Body of pancreas (tissue), 4 donors: ENCODE data around the gene FXYD2. TPM values are rescaled to one million over a fixed set of nuclear protein-coding genes. Genes with fewer than 3 reads are reported as not detected.

ENCODE experiments used
- ATAC-seq: fragments of 150-250 bp; one replicate; pipeline ENCODE4 v1.9.1; 2016
- DNase-seq, 4 donors: peaks; one replicate each; pipeline ENCODE4 v3.0.0-alpha.2; 2019
- H3K27ac ChIP-seq, 4 donors: fragments of 200-600 bp; sonication (generic); 1 replicate in 3 of 4; 2 replicates in 1 of 4; pipeline versions ENCODE4 v1.5.1 to v1.6.1; 2016 to 2019; ENCODE audit warnings: mild to moderate bottlenecking in 1 of 4, mixed read lengths in 1 of 4, moderate library complexity in 1 of 4
- H3K27me3 ChIP-seq, 2 donors: fragments of 200-600 bp; sonication (generic); one replicate each; pipeline ENCODE4 v1.6.0; 2016; ENCODE audit warnings: mild to moderate bottlenecking in 1 of 2
- H3K36me3 ChIP-seq, 2 donors: fragments of 200-600 bp; sonication (generic); replicated peaks in 1 of 2; 2 replicates each; pipeline ENCODE4 v1.5.1; 2016; ENCODE audit warnings: low read depth in 2 of 2; ENCODE audit not compliant: insufficient read depth in 1 of 2
- H3K4me1 ChIP-seq: fragments of 200-600 bp; sonication (generic); one replicate; pipeline ENCODE4 v1.6.0; 2016
- H3K4me3 ChIP-seq, 2 donors: fragments of 200-600 bp; sonication (generic); 1 replicate in 1 of 2; 2 replicates in 1 of 2; pipeline ENCODE4 v1.5.1; 2016 to 2019
- H3K9me3 ChIP-seq, 3 donors: fragments of 200-600 bp; sonication (generic); 1 replicate in 2 of 3; 2 replicates in 1 of 3; pipeline ENCODE4 v1.5.1; 2016
- CTCF ChIP-seq, 7 experiments: fragments of 450-650 bp in 4 of 7; fragments of 200-600 bp in 3 of 7; sonication (generic) in 3 of 7; IDR thresholded peaks; one replicate each; pipeline ENCODE4 v1.5.1; 2016 to 2019; ENCODE audit warnings: antibody characterized with exemption in 7 of 7
- POLR2A ChIP-seq, 3 donors: fragments of 450-650 bp; IDR thresholded peaks; one replicate each; pipeline ENCODE4 v1.6.1; 2016; ENCODE audit warnings: antibody characterized with exemption in 3 of 3, mild to moderate bottlenecking in 2 of 3
- WGBS, 2 donors: methylation state at CpG; one replicate each; pipeline ENCODE4 v1.1.5; 2017; 5-methylcytosine and 5-hydroxymethylcytosine counted together
- intact Hi-C: fragments of 100-400 bp; cut with DNase I; formaldehyde crosslinking; loops from one replicate; pipeline ENCODE4 v1.15.1; 2023
- total RNA-seq, 2 donors: library from RNA; depleted of rRNA; stranded (reverse); fragments of >200 nt; gene quantifications; one replicate each; pipeline ENCODE4 v1.1.0, GENCODE V29; 2016

FXYD2 gene
- total RNA-seq, 2 donors from 2014 or later: 290 to 396 TPM

DNA sequence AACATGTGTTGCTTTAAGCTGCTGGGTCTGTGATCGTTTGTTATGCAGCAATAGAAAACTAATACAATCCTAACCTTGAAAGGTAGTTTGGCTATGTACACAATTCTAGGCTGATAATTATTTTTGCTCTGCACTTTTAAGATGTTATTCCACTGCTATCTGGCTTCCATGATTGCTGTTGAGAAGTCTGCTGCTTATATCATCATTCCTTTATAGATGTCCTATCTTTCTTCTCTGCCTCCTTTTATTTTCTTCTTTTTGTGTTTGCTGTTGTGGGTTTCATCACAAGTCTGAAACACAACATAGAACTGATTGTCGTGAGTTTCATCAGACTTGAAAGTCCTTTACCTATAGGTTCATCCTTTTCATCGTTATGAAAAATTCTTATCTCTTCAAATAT lies 27.8 kb upstream of the FXYD2 start:
- Histone ChIP-seq H3K27me3 (no peaks in the 10 kb centered on the region), H3K9me3 (no peaks in the 10 kb centered on the region), H3K36me3 (no peaks in the 10 kb centered on the region), H3K27ac (no peak overlapping the region), H3K4me1 (no peaks in the 10 kb centered on the region), H3K4me3 (no peak overlapping the region)
- ATAC-seq (no peak), DNase-seq (no peak)
- TF ChIP-seq POLR2A (IDR thresholded peaks at IDR 0.05) (no peak), CTCF (IDR thresholded peaks at IDR 0.05) (no peak)
- intact Hi-C loops: no loop called here
- WGBS, 2 donors: 60 to 61% methylated on average over 3 of the region's 3 CpGs

DNA sequence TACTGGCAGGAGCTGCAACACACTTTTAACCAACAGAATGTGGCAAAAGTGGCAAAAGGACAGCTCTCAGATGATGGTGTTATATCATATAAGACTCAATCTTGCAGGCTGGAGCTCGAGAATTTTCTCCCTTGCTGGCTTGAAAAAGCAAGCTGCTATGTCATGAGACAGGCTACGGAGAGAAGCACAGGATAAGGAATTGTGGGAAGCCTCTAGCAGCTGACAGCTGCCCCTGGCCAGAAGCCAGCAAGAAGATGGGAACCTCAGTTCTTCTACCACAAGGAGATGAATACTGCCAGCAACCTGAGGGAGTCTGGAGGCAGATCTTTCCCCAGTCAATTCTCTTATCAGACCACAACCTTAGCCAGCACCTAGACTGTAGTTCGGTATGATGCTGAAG lies 27.3 kb upstream of the FXYD2 start:
- DNase-seq: no peak
- WGBS, 2 donors: 40 to 41% methylated on average over 3 of the region's 3 CpGs

DNA sequence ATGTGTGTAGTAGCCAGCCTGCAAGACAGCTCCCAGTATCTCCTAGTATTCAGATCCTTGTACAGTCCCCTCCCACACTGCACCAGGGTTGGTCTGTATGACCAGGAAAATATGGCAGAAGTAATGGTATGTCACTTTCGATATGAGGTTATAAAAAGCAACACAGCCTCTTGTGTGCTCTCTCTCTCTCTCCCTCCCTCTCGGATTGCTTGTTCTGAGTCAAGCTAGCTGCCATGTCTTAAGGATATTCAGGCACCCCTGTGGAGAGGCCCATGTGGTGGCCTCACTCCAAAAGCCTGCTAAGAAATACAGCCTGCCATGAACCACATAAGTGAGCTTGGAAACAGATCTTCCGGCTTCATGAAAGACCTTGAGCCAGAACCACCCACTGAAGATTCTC lies 26.6 kb upstream of the FXYD2 start:
- WGBS, 2 donors: 73 to 82% methylated on average over 3 of the region's 3 CpGs
- Histone ChIP-seq H3K4me3 (no peak overlapping the region), H3K4me1 (no peaks in the 10 kb centered on the region), H3K36me3 (no peaks in the 10 kb centered on the region), H3K27ac (no peak overlapping the region), H3K27me3 (no peaks in the 10 kb centered on the region), H3K9me3 (no peaks in the 10 kb centered on the region)
- intact Hi-C loops: no loop called here
- TF ChIP-seq CTCF (IDR thresholded peaks at IDR 0.05): no peak
- no peak for TF ChIP-seq POLR2A (IDR thresholded peaks at IDR 0.05)
- DNase-seq: no peak
- no peak for ATAC-seq

More for the DNA sequence above, 27.3 kb upstream of the FXYD2 start:
- H3K4me3 ChIP-seq: no peak overlapping the region
- no peaks in the 10 kb centered on the region for H3K9me3 ChIP-seq
- no peaks in the 10 kb centered on the region for H3K27me3 ChIP-seq
- H3K27ac ChIP-seq: no peak overlapping the region
- intact Hi-C loops: no loop called here
- ATAC-seq: no peak
- no peak for TF ChIP-seq POLR2A (IDR thresholded peaks at IDR 0.05)
- no peak for TF ChIP-seq CTCF (IDR thresholded peaks at IDR 0.05)
- H3K36me3 ChIP-seq: no peaks in the 10 kb centered on the region
- H3K4me1 ChIP-seq: no peaks in the 10 kb centered on the region

- ATAC-seq: no peak
- 69 to 87% methylated on average over 6 of the region's 6 CpGs for WGBS, 2 donors
Measured at GRCh38 chr11:117849781-117850414, 25.4 kb upstream of the FXYD2 start.

More at GRCh38 chr11:117849781-117850414, 25.4 kb upstream of the FXYD2 start:
- Histone ChIP-seq H3K36me3 (no peaks in the 10 kb centered on the region), H3K9me3 (no peaks in the 10 kb centered on the region), H3K27ac (no peak overlapping the region), H3K4me3 (no peak overlapping the region), H3K4me1 (no peaks in the 10 kb centered on the region), H3K27me3 (no peaks in the 10 kb centered on the region)
- TF ChIP-seq POLR2A (IDR thresholded peaks at IDR 0.05): no peak
- TF ChIP-seq CTCF (IDR thresholded peaks at IDR 0.05): no peak
- DNase-seq: no peak
- intact Hi-C loops: no loop called here
